GM10266 (cell line): ENCODE data around the gene FIBCD1.

Experiments
- DNase-seq: peaks from one replicate; pipeline ENCODE4 v3.0.0; 2012; ENCODE audit errors: extremely low spot score
- CTCF ChIP-seq: IDR thresholded peaks from 2 replicates; pipeline ENCODE4 v1.5.1; 2012; ENCODE audit warnings: mild to moderate bottlenecking, low read depth; ENCODE audit not compliant: control insufficient read depth, insufficient read depth; ENCODE audit errors: missing control alignments

FIBCD1 gene

GRCh38 chr9:130972957-130973685 is 34.1 kb upstream of the FIBCD1 start:
- no peak for DNase-seq
- no peak for TF ChIP-seq CTCF

- no peak for TF ChIP-seq CTCF
- DNase-seq = no peak
Measured at GRCh38 chr9:130972277-130972956, 33.4 kb upstream of the FIBCD1 start.

GRCh38 chr9:130971294-130971849 is 32.3 kb upstream of the FIBCD1 start:
- no peak for DNase-seq
- TF ChIP-seq CTCF = no peak

- no peak for DNase-seq
- no peak for TF ChIP-seq CTCF
Measured at GRCh38 chr9:130970855-130971254, 31.8 kb upstream of the FIBCD1 start.

- TF ChIP-seq CTCF = no peak
- DNase-seq = no peak
Measured at GRCh38 chr9:130970052-130970451, 31.0 kb upstream of the FIBCD1 start.

GRCh38 chr9:130965680-130966079 is 26.6 kb upstream of the FIBCD1 start:
- no peak for DNase-seq
- TF ChIP-seq CTCF = no peak

- no peak for TF ChIP-seq CTCF
- DNase-seq = no peak
Measured at GRCh38 chr9:130963916-130964315, 24.9 kb upstream of the FIBCD1 start.
